Mucosa of descending colon (tissue), 3 donors: ENCODE results near the gene SLC39A8. TPM values are rescaled to one million over a fixed set of nuclear protein-coding genes. Genes with fewer than 3 reads are reported as not detected.
"Not testable (repeated sequence)": the region's sequence is repeated elsewhere in the genome, so short reads cannot be mapped to it uniquely, and the experiment has no call there.

ENCODE experiments used
- ATAC-seq: fragments of 200-7000 bp; cut with Tn5 transposase; one replicate; pipeline ENCODE4 v1.9.1; 2020; ENCODE audit warnings: mild to moderate bottlenecking, moderate library complexity
- DNase-seq, 3 donors: peaks; one replicate each; pipeline ENCODE4 v3.0.0-alpha.2; 2020
- H3K36me3 ChIP-seq: fragments of 200-600 bp; one replicate; pipeline ENCODE4 v1.8.0; 2021; ENCODE audit warnings: low read depth, mild to moderate bottlenecking
- H3K4me1 ChIP-seq: fragments of 200-600 bp; one replicate; pipeline ENCODE4 v1.8.0; 2021; ENCODE audit warnings: low read depth, mild to moderate bottlenecking
- H3K4me3 ChIP-seq: fragments of 200-600 bp; one replicate; pipeline ENCODE4 v1.8.0; 2021; ENCODE audit warnings: mild to moderate bottlenecking
- H3K9me3 ChIP-seq: fragments of 200-600 bp; one replicate; pipeline ENCODE4 v1.8.0; 2021; ENCODE audit warnings: mild to moderate bottlenecking
- intact Hi-C, 2 donors: fragments of 100-400 bp; cut with DNase I in 1 of 2; cut with micrococcal nuclease in 1 of 2; formaldehyde crosslinking; loops; one replicate each; pipeline versions ENCODE4 v1.11.0 to v1.11.1; 2022; cut with DNase I, micrococcal nuclease
- total RNA-seq, 3 donors: library from RNA; stranded (reverse); fragmentation: NEBNext Ultra II Directional in 2 of 3; extraction: Animal tissue kit (Norgen Biotek cat#: 25700) in 2 of 3; gene quantifications; one replicate each; pipeline versions ENCODE4 v1.2.1 to v1.2.4, GENCODE V29; 2021 to 2023
- TF ChIP-seq, protein P1 (sequence below): fragments of 200-600 bp; IDR thresholded peaks from one replicate; pipeline ENCODE4 v1.8.0; 2022; ENCODE audit warnings: antibody characterized with exemption, mild to moderate bottlenecking
- donor health status: DM: no; HTN: no; CAD: no; lungs with moderate emphysema.
- donor health status: DM: no; HTN: no; CAD: no.
- donor health status: DM: no; HTN: yes; CAD: no.

SLC39A8 gene
- total RNA-seq, 3 donors from 2014 or later, result 35.1 to 121 (median 83.5) TPM

- Histone ChIP-seq H3K4me3 (no peak overlapping the region), H3K9me3 (no peaks in the 10 kb centered on the region), H3K36me3 (no peaks in the 10 kb centered on the region), H3K4me1 (no peaks in the 10 kb centered on the region)
- DNase-seq (no peak), ATAC-seq (no peak)
- intact Hi-C loops, result no loop called here
- TF ChIP-seq, protein P1, sequence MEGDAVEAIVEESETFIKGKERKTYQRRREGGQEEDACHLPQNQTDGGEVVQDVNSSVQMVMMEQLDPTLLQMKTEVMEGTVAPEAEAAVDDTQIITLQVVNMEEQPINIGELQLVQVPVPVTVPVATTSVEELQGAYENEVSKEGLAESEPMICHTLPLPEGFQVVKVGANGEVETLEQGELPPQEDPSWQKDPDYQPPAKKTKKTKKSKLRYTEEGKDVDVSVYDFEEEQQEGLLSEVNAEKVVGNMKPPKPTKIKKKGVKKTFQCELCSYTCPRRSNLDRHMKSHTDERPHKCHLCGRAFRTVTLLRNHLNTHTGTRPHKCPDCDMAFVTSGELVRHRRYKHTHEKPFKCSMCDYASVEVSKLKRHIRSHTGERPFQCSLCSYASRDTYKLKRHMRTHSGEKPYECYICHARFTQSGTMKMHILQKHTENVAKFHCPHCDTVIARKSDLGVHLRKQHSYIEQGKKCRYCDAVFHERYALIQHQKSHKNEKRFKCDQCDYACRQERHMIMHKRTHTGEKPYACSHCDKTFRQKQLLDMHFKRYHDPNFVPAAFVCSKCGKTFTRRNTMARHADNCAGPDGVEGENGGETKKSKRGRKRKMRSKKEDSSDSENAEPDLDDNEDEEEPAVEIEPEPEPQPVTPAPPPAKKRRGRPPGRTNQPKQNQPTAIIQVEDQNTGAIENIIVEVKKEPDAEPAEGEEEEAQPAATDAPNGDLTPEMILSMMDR, result no peak
These were observed 98.2 kb downstream of the SLC39A8 start for GRCh38 chr4:102247041-102247440.

DNA sequence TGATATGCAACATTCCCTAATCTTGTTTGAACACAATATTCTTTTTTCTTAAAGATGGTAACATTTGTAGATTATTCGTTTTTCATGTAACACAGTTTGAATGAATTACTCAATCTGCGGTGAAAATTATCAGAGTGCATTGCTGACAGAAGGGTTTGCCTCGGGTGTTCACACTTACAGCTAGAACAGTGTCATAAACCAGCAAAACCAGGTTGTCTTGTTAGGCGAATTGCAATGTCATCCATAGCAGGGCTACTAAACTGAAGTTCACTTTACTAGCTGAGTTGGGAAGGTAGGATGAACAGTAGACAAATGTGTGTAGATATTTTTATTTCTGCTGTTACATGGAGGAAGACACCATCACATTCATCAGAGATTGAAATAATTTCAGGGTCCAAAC, 98.9 kb downstream of the SLC39A8 start:
- ATAC-seq, result no peak
- no peaks in the 10 kb centered on the region for H3K4me1 ChIP-seq
- H3K36me3 ChIP-seq, result no peaks in the 10 kb centered on the region
- H3K4me3 ChIP-seq, result no peak overlapping the region
- intact Hi-C loops, result no loop called here
- H3K9me3 ChIP-seq, result no peaks in the 10 kb centered on the region
- DNase-seq, result no peak
- TF ChIP-seq, protein P1, result no peak

- H3K9me3 ChIP-seq, result no peaks in the 10 kb centered on the region
- DNase-seq (no peak), ATAC-seq (no peak)
- TF ChIP-seq, protein P1, result no peak
- no peak overlapping the region for H3K4me3 ChIP-seq
- H3K4me1 ChIP-seq, result no peaks in the 10 kb centered on the region
- H3K36me3 ChIP-seq, result no peaks in the 10 kb centered on the region
- intact Hi-C loops, result no loop called here
These were observed 100.3 kb downstream of the SLC39A8 start for GRCh38 chr4:102244878-102245535.

DNA sequence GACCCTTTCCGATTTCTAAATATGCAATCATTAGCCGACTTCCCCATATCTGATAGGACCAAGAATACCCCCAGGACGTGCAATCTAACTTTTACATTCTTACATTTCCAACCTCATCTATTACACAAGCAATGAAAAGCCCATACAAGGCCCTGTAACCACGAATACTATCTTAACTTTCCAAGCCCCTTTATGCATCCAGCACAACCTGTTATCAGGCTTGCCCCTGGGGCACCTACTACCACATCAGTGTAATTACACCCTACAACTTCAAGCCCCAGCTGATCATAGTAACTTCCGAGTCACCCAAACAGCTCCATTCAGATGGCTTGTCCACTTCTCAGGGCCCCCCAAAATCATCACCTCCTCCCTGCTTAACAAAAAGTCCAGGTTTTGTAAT, 102.0 kb downstream of the SLC39A8 start:
- DNase-seq, intact Hi-C loops, ATAC-seq, H3K9me3 ChIP-seq, H3K36me3 ChIP-seq, H3K4me3 ChIP-seq, H3K4me1 ChIP-seq: not testable (repeated sequence)

GRCh38 chr4:102234243-102234838, 110.9 kb downstream of the SLC39A8 start:
- ATAC-seq (no peak), DNase-seq (no peak)
- TF ChIP-seq, protein P1, result no peak
- no peaks in the 10 kb centered on the region for H3K9me3 ChIP-seq
- no peak overlapping the region for H3K4me3 ChIP-seq
- no peaks in the 10 kb centered on the region for H3K36me3 ChIP-seq
- intact Hi-C loops, result no loop called here
- H3K4me1 ChIP-seq, result no peaks in the 10 kb centered on the region

- Histone ChIP-seq H3K9me3 (peaks cover 7% of the 10 kb centered on the region), H3K4me1 (no peaks in the 10 kb centered on the region), H3K36me3 (no peaks in the 10 kb centered on the region), H3K4me3 (no peak overlapping the region)
- intact Hi-C loops, result no loop called here
- no peak for DNase-seq
- TF ChIP-seq, protein P1, result no peak
- no peak for ATAC-seq
These were observed 115.1 kb downstream of the SLC39A8 start for GRCh38 chr4:102230194-102230593.
